ENCODE measurements around the gene PLCB2. TPM values are rescaled to one million over a fixed set of nuclear protein-coding genes. Genes with fewer than 3 reads are reported as not detected.

Gene PLCB2
- polyA plus RNA-seq, 3 donors, result 5.8 to 11.6 (median 10.4) TPM

DNA sequence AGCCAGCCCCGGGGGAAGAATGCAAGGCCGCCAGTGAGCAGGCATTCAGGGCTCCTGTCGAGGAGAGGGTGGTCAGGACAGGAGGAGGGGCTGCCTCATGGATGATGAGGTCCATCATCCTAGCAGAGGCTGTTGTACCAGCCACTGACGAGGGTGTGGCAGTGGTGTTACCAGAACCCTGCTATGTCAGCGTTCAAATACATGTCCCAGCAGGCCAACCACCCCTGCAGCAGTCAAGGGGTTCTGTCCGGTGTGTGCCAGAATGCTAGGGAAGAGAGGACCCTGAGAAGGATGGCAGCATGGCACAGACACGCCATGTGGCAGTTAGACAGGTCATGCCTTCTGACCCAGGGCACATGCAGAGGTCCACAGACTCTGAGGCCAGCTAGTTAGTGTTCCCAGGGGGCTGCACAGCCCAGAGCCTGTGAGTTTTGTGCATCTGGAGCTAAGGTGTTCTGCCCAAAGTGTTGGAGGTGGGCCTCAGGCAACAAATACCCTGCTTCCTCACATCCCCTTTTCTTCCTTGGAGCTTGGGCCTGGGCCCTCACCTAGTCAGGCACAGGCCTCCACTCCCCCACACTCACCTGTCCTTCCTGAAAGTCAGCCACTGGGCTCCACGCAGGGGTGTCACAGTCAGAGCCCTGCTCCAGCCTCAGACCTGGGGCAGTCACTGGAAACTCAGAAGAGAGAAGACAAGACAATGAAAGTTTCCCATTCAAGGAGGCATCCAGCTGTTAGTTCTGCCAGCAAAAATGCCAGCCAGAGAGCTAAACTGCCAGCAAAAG is 61.0 kb downstream of the PLCB2 start:
- DNase-seq (ENCODE audit: extremely low read depth in 1 of 11, low read depth in 9 of 11, low spot score in 4 of 11), result no peak

DNA sequence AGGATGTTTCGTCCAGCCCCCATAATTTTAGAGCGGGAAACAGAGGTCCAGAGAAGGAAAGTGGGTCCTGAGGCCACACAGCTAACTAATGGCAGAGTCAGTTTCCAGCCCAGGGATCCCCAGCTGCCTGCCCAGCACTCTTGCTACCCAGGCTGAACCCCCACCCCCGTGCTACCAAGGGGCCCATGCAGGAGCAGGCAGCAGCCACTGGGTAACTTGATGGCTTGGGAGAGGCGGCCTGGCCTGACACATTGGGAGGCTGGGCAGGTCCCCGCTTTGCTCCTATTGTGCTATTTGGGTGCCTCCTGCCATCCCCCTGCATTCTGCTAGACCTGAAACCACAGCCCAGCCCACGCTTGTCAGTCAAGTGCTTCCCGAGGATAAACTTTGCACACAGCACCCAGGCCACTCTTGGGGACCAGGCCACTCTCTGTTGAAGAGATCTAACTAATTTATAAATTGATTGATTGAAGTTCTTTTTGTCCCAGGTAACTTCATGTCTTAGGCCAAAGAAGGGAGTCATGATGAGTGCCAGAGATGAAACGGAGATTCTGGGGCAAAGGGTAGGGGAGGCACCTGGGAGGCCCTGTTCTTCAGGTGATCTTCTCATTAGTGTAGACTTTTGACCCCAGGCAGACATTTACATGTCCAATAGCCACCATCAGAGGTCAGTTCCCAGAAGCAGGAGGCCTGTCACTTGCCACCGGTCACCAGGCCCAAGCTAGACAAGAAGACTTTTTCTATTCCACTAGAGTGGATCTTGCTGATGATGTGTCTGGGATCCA is 61.9 kb downstream of the PLCB2 start:
- DNase-seq (ENCODE audit: extremely low read depth in 1 of 11, low read depth in 9 of 11, low spot score in 4 of 11), result no peak

DNA sequence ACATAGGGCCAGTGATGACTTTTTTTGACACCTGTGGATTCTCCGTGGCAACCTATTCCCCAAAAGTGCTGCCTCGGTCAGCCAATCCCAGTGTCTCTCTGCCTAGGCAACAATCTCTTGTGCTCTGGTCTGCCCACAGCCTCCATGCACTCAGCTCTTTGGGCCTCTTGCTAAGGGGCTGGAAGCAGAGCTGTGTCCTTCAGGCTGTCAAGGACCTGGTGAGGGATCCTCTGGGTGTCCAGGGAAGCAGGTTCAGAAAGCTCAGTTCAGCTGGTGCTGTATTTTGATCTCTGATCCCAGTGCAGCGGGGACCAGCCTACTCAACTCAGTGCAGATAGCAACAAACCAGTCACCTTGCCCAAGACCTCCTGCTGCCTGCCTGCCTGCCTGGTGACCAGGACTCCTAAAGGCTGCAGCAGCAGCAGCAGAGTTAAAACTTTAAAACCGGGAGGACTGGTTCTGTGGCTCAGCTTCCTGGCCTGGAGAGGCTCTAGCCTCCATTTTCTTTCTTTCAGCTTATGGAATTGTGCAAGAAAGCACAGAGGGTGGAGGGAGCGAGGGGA is 62.7 kb downstream of the PLCB2 start:
- DNase-seq (ENCODE audit: extremely low read depth in 1 of 11, low read depth in 9 of 11, low spot score in 4 of 11), result peak in 4 of 11 donors; percentile 22 to 56 (median 39)

DNA sequence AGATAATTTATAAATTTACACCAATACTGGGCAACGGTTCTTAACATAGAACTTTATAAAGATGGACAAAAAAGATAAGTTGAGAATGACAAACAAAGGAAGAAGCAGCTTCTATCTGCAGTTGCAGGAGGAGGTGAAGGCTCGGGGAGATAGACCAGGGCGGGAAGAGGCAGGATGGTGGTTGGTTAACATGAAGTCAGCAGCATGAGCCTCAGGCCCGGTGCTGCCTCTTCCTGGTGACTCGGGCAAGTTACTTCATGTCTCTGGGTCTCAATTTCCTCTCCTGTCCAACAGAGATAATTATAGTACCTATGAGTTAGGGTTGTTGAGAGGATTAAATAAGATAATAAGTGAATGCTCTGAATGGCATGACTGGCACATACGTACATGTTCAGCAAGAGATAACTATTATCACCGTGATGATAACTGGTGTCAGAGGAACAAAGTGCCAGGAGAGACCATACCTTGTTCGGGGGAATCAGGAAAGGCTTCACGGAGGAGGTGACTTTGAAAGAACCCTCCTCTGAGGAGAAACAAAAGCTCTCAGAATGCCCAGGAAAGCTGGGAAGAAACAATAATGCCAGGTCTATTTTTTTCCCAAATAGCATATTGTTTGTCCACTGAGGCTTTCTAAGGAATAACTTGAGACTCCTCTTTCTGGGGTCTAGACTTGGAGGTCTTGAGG is 64.5 kb downstream of the PLCB2 start:
- DNase-seq (ENCODE audit: extremely low read depth in 1 of 11, low read depth in 9 of 11, low spot score in 4 of 11), result no peak

DNA sequence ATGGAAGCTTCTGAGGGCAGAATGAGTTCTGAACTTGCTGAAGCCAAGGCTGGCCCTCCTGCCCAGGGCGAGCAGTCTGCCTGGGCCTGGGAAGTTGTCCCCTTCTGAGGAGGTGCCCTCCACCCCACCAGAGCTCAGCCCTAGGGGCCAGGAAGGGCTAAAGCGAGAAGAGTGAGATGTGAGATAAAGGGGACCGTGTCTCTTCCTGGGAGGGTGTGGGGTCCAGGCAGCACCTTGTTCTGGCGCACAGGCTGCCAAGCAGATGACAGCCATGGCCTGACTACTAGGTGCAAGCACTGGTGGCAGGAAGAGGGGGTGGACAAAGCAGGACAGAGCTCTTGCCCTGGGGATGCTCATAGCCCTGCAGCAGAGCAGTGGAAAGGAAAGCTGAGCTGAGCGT is 65.1 kb downstream of the PLCB2 start:
- DNase-seq (ENCODE audit: extremely low read depth in 1 of 11, low read depth in 9 of 11, low spot score in 4 of 11), result no peak

DNA sequence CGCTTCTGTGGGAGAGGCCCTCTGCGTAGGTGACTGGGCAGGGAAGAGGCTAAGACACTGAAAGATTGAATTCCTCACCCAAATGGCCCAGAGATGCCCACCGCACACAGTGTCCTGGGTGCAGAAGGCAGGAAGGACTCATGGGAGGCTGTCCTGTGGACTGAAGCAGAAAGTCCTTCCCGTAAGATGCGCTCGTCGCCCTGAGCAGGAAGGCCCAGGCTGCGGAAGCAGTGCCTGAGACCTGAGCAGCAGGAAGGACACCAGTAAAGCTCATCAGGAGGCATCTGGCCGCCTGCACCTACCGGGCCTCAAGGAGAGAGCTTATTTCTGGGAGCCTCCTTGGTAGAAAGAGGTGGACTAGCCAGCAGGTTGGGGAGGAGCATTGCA is 65.5 kb downstream of the PLCB2 start:
- DNase-seq (ENCODE audit: extremely low read depth in 1 of 11, low read depth in 9 of 11, low spot score in 4 of 11), result no peak

DNA sequence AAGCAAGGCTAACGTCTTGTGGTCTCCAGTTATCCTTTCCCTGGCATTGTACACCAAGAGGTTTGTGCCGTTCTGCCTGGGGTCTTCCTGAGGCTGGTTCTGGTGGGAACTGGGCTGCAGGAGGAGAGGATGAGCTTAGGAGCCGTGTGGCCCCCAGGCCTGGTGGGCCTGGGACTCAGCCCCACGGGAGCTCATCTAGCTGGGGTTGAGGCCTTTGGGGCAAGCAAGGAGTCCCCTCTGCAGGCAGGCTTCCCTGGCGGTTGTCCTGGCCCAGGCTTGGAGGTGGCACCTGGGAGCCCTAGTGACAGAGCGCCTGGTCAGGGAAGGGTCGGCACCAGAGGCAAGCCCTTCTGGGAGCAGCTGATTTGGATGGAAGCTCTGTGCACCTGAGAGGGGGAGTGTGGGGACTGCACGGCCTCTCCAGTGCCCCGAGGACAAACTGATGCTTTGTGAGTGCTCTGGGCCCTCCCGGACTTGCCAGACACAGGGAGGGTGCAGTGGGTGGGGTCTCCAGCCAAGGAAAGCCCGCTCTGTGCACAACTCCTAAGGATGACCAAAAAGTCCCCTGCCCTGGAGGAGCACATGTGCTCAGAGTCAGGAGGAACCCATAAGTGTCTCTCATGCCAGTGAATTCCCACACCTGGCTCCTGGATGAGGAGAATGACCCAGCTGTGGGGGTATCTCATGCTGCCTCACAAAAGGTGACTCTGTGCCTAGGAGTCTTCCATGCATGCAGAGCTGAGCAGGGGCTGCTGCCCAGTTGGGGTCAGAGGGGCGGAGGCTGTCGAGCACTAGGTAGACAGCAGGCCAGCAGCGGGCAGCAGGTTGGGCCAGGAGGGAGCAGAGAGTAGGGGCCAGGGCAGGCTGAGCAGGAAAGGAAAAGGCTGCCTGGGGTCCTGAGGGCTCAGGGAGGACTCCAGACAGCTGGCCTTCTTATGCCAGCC is 66.2 kb downstream of the PLCB2 start:
- no peak for DNase-seq (ENCODE audit: extremely low read depth in 1 of 11, low read depth in 9 of 11, low spot score in 4 of 11)

DNA sequence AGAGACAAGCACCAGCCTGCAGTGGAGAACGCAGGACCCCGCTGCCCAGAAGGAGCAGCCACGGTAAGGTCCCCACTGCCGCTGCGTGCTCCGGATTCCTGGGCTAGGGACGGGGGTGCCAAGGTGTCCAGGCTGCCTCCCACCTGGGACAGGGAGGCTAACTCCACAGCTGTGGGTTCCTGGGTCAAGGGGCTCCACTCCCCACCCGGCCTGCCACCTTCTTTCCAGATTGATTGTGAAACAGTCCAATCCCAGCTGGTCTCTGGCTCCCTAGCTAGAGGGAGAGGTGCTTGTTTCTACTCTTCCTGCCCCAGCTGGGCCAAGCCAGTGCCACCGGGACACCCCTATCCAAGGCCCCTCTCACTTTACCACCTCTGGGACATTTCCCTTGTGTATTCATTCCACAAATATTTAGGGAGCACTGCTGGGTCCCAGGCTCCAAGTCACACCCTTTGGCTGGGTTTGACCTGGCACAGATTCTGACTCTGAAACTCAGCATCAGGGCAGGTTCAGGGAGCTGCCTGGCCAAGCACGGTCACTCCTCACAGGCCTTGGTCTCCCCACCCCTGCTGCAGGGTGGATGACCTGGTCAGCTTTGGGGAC is 67.0 kb downstream of the PLCB2 start:
- no peak for DNase-seq (ENCODE audit: extremely low read depth in 1 of 11, low read depth in 9 of 11, low spot score in 4 of 11)

DNA sequence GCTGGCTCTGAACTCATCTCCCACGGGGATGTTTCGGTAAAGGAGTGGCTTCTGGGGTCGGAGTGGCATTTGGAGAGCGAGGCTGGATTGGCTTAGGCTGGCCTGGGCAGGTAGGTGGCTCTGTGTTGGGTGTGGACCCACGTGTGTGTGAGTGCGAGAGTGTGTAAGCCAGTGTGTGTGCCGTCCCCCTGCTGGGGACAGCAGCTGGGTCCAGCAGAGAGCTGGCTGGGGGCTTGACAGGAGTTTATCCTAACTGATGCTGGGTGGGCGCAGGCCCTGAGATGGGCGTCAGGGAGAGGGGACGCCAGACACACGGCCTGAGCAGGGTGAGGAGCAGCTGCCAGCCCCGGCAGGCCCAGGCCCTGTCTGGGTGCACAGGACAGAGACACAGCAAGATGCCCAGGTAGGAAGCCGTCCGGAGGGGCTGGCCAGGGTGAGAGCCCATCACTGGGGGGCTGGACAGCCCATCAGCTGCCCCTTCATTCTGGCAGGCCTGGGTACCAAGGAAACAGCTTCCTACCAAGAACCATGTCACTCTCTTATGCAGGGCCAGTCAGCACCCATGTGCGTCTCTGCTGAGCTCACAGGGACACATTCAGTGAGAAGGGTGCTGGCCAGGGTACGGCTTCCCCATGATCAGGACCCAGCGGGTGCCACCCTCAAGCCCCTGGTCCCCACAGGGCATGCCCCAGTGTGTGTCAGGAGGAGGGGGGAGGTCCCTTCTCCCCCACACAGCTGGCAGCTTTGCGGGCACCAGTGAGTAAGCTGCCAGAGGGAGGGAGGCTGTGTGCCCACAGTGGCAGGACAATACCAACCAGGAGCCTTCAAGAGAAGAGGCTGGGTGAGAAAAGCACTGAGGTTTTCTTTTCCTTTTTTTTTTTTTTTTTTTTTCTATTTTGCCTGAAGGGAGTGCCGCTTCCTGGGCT is 67.8 kb downstream of the PLCB2 start:
- no peak for DNase-seq (ENCODE audit: extremely low read depth in 1 of 11, low read depth in 9 of 11, low spot score in 4 of 11)

DNA sequence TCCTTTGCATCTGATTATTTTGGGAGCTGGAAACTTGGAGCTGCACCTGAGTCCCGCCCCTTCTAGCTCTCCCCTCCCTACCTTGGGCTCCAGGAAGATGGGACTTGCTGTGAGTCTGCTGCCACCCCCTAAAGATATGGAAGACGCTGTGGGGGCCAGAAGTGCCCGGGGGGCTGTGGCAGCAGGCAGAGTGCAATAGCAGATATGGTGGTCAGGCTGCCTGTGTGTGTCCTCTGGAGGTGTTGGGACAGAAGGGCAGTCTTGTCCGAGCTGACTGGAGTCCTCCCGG is 68.4 kb downstream of the PLCB2 start:
- DNase-seq (ENCODE audit: extremely low read depth in 1 of 11, low read depth in 9 of 11, low spot score in 4 of 11), result no peak

DNA sequence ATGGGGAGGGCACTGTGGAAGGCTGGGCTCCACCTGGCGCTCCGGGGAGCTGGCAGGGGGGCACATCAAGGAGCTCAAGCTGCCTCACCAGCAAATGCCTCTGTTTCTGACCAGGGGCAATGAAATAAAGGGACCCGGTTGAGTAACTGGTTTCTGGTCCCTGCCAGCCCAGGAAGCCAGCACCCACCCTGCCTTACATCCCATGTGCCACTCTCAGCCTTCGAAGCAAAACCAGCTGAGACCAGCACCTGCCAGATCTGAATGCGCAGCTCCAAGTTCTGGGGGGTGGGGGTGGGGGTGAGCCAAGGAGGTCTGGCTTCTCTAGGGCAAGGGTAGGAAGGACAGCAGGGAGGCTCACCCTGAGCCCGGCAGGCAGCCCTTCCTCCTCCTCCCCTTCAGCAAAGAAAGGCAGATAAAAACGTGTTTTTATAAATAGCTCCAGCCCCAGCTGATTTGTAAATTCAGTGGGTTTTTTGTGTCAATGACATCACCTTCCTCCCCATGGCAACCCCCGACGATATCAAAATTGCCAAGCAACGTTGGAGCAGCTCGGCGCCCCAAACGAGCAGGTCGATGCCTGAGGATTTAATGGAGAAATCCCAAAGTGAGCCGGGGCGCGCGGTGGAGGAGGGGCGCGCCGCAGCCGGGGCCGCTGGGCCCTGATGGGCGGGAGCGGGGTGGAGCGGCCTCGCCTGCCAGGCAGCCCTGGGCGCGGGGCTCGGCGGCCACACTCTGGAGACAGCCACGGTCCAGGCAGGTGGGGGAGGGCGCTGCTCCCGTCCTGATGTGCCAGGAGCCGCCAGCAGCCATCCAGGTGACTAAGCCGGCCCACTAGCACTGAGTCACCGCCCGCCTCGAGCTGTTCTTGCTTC is 69.0 kb downstream of the PLCB2 start, which contains the start of gene PAK6:
TSS of gene PAK6 (plus strand) at position 532 of the 872 bp plus-strand sequence. CDS start 25,723 bp downstream, outside the sequence.
- peak in 7 of 11 donors; percentile 27 to 57 (median 43) for DNase-seq (ENCODE audit: extremely low read depth in 1 of 11, low read depth in 9 of 11, low spot score in 4 of 11)

Other genes starting within 250 kb of the PLCB2 start
- gene BMF, start 199.1 kb downstream of the PLCB2 start, polyA plus RNA-seq (ENCODE audit: insufficient read length in 3 of 3), result 10 to 100 TPM; 34.9 to 45.1 (median 41.3) TPM
- 10 to 100 TPM; 28.0 to 40.1 (median 30.7) TPM for gene BUB1B, start 146.9 kb downstream of the PLCB2 start, polyA plus RNA-seq (ENCODE audit: insufficient read length in 3 of 3)
- gene PAK6, start 68.9 kb downstream of the PLCB2 start, polyA plus RNA-seq (ENCODE audit: insufficient read length in 3 of 3), result 1 to 10 TPM; 4.5 to 6.7 (median 6.1) TPM
- under 1 TPM in 2 of 3 donors, not detected in 1; 0.17 to 0.32 TPM for gene ANKRD63, start 24.9 kb downstream of the PLCB2 start, polyA plus RNA-seq (ENCODE audit: insufficient read length in 3 of 3)
- gene INAFM2, start 15.8 kb upstream of the PLCB2 start, polyA plus RNA-seq (ENCODE audit: insufficient read length in 3 of 3), result 10 to 100 TPM; 16.9 to 18.0 (median 17.3) TPM
- 10 to 100 TPM in 1 of 3 donors, 1 to 10 TPM in 2; 3.5 to 10.4 (median 5.0) TPM for gene CCDC9B, start 33.0 kb upstream of the PLCB2 start, polyA plus RNA-seq (ENCODE audit: insufficient read length in 3 of 3)
- gene PHGR1, start 43.1 kb upstream of the PLCB2 start, polyA plus RNA-seq (ENCODE audit: insufficient read length in 3 of 3), result not detected
- gene DISP2, start 50.3 kb upstream of the PLCB2 start, polyA plus RNA-seq (ENCODE audit: insufficient read length in 3 of 3), result under 1 TPM; 0.42 to 0.92 (median 0.50) TPM
- 10 to 100 TPM; 27.9 to 34.6 (median 33.8) TPM for gene KNSTRN, start 74.8 kb upstream of the PLCB2 start, polyA plus RNA-seq (ENCODE audit: insufficient read length in 3 of 3)
- gene IVD, start 97.9 kb upstream of the PLCB2 start, polyA plus RNA-seq (ENCODE audit: insufficient read length in 3 of 3), result 10 to 100 TPM; 74.5 to 94.5 (median 76.0) TPM
- 10 to 100 TPM; 20.6 to 26.2 (median 23.6) TPM for gene BAHD1, start 133.0 kb upstream of the PLCB2 start, polyA plus RNA-seq (ENCODE audit: insufficient read length in 3 of 3)
- gene CHST14, start 163.0 kb upstream of the PLCB2 start, polyA plus RNA-seq (ENCODE audit: insufficient read length in 3 of 3), result 10 to 100 TPM; 30.8 to 41.1 (median 33.0) TPM